HG03097 (cell line): ENCODE measurements around the gene VKORC1.

Experiments
- ATAC-seq: cut with Tn5 transposase; IDR thresholded peaks from one replicate; pipeline ENCODE4 v1.9.1; 2021; ENCODE audit not compliant: unreplicated experiment, low FRiP score

The VKORC1 gene

DNA sequence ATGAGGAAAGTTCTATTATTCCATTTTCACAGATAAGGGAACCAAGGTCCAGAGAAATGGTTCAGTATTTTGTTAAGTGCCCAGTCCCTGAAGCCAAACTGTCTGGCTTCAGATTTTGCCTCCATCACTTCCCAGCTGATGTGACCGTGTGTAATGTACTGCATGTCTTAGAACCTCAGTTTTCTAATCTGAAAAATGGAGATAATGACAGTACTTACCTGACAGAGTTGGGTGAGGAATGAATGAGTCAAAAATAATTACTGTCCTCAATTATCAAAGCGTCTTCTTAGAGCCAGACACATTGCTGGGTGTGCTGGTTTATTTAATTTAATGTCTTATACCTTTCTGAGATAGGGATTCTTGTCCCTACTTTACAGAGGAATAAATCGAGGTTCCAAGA lies 27.3 kb downstream of the VKORC1 start:
- ATAC-seq, result no peak

DNA sequence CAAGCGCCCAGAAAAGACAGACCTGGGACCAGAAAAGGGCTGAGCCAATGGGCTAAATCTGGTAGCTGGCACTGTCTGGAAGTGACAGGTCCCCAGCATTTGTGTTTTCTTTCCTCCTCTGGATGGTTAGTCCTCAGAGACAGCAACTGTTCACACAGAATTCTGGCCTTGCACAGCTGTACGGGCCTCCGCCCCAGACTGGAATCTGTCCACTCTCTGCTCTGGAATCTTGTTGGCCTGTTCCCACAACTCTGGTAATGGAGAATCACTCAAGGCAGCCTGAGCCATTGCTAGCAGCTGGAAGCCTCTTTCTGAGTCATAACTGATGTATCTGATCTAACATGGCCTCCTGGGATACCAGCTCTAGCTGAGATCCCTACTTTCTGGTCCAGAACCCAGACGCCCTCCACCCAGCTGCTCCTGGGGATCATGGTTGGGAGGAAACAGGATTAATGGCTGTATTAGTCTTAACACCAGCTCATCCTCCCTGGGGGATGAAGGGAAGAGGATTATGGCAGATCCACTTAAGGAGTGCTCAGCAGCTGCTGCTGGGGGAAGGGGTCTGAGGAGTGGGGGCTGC lies 29.6 kb downstream of the VKORC1 start:
- ATAC-seq, result no peak

DNA sequence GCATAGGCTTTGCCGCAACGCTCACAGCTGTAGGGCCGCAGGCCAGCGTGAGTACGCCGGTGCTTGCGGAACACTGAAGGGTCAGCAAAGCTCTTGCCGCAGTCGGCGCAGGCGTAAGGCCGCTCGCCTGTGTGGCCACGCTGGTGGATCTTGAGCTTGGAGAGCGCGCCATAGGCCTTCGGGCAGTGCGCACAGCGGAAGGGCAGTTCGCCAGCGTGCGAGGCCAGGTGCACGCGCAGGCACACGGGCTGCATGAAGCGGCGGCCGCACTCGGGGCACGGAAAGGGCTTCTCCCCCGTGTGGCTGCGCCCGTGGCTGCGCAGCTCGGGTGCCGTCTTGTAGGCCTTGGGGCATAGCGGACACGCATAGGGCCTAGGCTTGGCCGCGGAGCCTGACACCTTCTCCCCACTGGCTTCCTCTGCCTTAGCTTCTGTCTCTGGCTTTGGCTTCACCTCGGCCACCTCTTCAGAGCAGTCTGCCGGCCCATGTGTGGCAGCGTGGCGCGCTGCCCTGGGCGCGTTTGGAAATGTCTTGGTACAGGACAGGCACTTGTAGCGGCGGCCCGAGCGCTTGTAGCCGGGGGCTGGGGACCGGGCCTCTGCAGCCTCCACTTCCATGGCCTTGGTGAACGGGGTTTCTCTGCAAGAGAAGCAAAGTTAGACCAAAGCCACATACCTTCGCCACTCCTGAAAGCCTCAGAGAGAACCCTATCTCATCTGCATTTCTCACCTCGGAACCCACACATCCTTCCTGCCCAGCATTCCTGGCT lies 30.6 kb downstream of the VKORC1 start:
- no peak for ATAC-seq

DNA sequence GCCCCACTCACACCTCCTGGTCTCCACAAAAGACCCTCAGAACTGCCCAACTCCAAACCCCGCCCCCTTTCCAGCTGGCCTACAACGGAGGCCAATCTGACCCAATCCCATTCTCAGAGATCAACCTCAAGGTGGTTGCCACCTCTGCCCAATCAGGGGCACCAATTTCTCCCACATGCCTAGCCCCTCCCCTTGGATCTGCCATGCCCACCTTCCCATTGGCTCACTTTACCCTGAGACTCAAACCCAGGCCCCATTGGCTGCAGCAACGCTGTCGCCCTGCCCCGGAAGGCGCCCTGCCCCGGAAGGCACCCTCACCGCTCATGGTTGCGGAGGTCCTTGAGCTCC lies 31.1 kb downstream of the VKORC1 start:
- ATAC-seq, result no peak

DNA sequence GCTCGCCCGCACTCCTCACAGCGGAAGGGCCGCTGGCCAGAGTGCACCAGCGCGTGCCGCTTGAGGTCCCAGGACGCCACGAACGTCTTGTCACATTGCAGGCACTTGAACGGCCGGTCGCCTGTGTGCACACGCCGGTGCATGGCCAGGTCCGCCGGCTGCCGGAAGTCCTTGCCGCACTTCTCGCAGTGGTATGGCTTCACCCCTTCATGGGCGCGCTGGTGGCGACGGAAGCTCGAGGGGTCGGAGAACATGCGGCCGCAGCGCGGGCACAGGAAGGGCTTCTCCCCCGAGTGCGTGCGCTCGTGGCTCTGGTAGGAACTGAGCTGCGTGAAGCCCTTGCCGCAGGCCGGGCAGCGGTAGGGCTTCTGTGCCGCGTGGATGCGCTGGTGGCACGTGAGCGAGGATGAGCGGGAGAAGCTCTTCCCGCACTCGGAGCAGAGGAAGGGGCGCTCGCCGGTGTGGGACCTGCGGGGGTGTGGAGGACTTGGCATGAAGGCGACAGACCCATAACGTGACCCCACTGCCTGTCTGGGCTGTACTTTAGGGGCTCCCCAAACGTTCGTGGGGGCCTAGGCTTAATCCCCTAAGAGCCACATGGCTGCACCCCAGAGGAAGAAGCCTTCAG lies 32.7 kb downstream of the VKORC1 start:
- no peak for ATAC-seq

DNA sequence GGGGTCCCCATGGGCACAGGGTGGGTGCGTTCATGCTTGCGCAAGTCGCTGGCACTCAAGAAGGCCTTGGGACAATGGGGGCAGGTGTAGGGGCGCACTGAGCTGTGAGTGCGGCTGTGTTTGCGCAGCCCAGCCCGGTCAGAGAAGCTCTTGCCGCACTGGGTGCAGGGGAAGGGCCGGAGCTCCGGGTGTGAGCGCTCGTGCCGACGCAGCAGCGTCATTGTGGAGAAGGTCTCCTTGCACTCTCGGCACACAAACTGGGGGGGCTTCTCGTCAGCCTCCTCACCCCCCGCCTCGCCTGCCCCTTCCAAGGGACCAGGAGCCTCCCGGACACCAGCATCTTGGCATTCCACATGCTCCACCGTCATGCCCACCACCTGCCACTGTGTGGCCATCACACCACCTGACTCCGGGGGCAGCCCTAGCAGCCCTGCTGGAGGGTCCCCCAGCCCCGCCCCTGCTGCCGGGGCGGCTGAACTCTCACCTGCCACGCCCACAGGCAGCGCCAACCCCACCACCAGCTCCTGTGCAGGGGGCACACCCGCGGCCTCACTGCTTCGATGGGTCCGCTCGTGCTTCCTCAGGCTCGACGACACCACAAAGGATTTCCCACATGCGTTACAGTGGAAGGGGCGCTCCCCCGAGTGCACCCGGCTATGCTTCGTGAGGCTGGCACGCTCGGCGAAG lies 33.3 kb downstream of the VKORC1 start:
- no peak for ATAC-seq

DNA sequence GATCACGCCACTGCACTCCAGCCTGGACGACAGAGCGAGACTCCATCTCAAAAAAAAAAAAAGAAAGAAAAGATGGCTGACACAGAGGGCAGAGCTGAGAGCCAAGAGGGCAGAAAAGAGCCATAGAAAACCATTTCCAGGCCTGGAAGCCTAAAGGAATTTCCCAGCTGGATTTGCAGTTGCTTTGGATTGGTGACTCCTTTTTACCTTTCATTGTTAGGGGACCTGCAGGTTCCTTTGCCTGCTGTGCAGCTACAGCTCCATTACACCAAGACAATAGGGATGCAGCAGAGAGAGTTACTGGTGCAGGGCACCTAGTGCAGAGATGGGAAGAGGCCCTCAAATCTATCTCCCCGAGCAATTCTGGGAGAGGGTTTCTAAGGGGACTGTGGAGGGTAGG lies 39.0 kb downstream of the VKORC1 start:
- ATAC-seq, result no peak

DNA sequence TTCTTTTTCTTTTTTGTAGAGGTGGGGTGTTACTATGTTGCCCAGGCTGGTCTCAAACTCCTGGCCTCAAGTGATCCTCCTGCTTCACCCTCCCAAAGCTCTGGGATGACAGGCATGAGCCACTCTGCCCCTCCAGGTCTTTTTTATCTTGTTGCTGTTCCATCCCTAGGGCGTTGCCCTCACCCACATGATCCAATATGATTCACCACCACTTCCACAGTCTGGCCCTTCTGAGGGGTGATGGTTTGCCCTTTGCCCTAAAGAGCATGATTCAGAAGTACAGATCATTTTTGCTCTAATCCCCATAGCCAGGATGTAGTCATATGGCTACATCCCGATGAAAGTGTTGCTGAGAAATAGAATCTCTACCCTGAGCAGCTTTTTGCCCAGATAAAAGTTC lies 42.5 kb downstream of the VKORC1 start:
- ATAC-seq, result no peak

DNA sequence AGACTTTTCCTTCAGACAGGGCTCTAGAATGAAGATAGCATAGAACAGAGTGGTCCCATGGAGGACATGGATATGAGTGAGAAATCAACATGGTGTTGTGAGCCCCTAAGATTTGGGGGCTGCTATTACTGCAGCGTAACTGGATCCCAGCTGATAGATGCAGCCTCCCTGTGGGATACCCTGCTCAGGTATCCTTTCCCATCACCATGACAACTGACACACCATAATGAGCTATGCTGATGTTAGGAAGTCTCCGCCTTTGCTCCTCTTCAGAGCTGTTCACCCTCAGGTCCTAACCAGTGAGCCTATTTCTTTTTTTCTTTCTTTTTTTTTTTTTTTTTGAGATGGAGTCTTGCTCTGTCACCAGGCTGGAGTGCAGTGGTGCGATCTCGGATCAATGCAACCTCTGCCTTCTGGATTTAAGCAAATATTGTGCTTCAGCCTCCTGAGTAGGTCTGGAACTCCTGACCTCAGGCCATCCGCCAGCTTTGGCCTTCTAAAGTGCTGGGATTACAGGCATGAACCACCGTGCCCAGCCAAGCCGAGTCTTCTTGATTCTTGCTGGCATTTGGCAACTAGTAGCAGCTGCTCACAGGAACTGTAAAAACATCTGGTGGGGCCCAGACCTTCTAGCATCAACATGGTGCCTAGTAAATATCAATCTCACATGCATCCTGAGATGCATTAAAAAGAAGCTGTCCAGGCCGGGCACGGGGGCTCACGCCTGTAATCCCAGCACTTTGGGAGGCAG lies 44.1 kb downstream of the VKORC1 start:
- no peak for ATAC-seq

DNA sequence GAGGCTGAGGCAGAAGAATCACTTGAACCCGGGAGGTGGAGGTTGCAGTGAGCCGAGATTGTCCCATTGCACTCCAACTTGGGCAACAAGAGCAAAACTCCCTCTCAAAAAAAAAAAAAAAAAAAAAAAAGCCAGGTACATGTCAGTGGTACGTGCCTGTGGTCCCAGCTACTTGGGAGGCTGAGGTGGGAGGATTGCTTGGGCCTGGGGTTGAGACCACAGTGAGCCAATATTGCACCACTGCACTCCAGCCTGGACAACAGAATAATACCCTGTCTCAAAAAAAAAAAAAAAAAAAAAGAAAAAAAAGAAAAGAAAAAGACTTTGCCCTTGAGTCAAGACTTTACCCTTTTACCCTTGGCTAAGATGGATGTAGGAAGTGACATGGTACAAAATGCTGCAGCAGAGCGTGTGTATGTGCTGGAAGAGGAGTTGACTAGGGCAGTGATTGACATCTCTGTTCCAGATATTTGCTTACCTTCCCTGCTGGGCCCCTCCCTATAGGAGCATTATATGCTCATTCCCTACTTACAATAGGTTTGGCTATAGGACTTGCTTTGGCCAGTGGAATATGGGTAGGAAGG lies 50.6 kb downstream of the VKORC1 start:
- no peak for ATAC-seq

DNA sequence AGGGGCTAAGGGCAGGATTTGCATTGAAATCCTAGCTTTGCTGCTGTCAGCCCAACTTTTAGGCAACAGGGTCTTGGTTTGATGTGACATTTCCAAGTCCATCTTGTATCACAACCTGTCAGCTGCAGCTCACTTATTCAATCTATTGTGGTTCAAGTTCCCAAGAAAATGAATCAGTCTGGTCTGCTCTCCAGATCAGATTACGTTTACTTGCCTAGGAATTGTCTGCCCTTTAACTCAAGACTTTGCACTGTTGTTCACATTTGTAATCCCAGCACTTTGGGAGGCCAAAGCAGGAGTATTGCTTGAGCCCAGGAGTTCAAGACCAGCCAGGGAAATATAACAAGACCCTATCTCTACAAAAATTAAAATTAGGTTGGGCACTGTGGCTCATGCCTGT lies 51.2 kb downstream of the VKORC1 start:
- no peak for ATAC-seq

DNA sequence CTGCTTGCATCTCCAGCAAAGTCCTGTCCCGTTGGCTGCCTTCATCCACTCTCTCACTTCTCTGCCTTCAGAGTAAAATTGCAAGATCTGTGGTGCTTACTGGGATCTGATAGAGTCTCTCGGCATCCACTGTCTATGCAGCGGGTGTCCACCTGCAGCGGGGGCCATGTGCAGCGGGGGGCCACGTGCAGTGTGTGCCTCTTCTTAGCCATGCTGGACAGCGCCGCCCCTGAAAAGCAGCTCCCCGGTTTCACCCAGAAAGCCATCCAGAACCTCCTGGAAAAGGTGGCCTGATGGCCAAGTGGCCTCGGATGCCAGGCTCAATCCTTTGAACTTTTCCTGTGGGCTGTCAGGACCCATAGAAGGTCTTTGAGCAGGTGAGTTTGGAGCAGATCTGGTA lies 51.7 kb downstream of the VKORC1 start:
- no peak for ATAC-seq
